Suprapubic skin (tissue), 4 donors: ENCODE results near the gene TLCD5.

ENCODE experiments used
- CTCF ChIP-seq, 2 donors: fragments of 200-600 bp in 1 of 2; fragments of 450-650 bp in 1 of 2; sonication (generic) in 1 of 2; IDR thresholded peaks; one replicate each; pipeline ENCODE4 v1.5.1; 2016 to 2019; ENCODE audit warnings: antibody characterized with exemption in 2 of 2, mild to moderate bottlenecking in 1 of 2, moderate library complexity in 1 of 2
- EP300 ChIP-seq: sonication (generic); formaldehyde crosslinking; IDR thresholded peaks from one replicate; pipeline ENCODE4 v1.6.1; 2017; ENCODE audit warnings: antibody characterized with exemption
- POLR2AphosphoS5 ChIP-seq, 3 donors: sonication (generic); formaldehyde crosslinking; IDR thresholded peaks; one replicate each; pipeline ENCODE4 v1.6.1; 2017; ENCODE audit warnings: antibody characterized with exemption in 3 of 3

GRCh38 chr11:120340529-120340928 lies 15.4 kb downstream of the TLCD5 start:
- TF ChIP-seq CTCF (IDR thresholded peaks at IDR 0.05), result no peak
- TF ChIP-seq EP300, result no peak
- TF ChIP-seq POLR2AphosphoS5 (IDR thresholded peaks at IDR 0.05), result no peak
